Ovary (tissue), 9 donors: ENCODE results near the gene KRTAP5-7. TPM values are rescaled to one million over a fixed set of nuclear protein-coding genes. Genes with fewer than 3 reads are reported as not detected.

Source experiments
- DNase-seq, 5 donors: peaks; one replicate each; pipeline ENCODE4 v3.0.0-alpha.2; 2019 to 2020
- H3K27ac ChIP-seq, 2 donors: fragments of 200-600 bp; one replicate each; pipeline versions ENCODE4 v1.5.1 to v1.8.0; 2019 to 2022
- H3K27me3 ChIP-seq: fragments of 200-600 bp; one replicate; pipeline ENCODE4 v1.8.0; 2022
- H3K36me3 ChIP-seq: fragments of 200-600 bp; sonication (generic); one replicate; pipeline ENCODE4 v1.5.1; 2019
- H3K4me1 ChIP-seq: one replicate; pipeline ENCODE4 v1.8.1; 2013; ENCODE audit warnings: mild to moderate bottlenecking, moderate library complexity; ENCODE audit not compliant: insufficient read depth
- H3K4me3 ChIP-seq: fragments of 200-600 bp; sonication (generic); one replicate; pipeline ENCODE4 v1.5.1; 2017
- H3K9me3 ChIP-seq, 2 donors: fragments of 200-600 bp in 1 of 2; sonication (generic) in 1 of 2; one replicate each; pipeline versions ENCODE4 v1.5.1 to v1.8.1; 2013 to 2019; ENCODE audit warnings: mild to moderate bottlenecking in 1 of 2, moderate library complexity in 1 of 2
- EP300 ChIP-seq: sonication (generic); formaldehyde crosslinking; IDR thresholded peaks from one replicate; pipeline ENCODE4 v1.6.1; 2017; ENCODE audit warnings: antibody characterized with exemption
- POLR2A ChIP-seq: fragments of 450-650 bp; IDR thresholded peaks from one replicate; pipeline ENCODE4 v1.6.1; 2017; ENCODE audit warnings: antibody characterized with exemption, mild to moderate bottlenecking, moderate library complexity
- WGBS, 3 donors: extraction: QIAGEN DNeasy Blood & Tissue Kit in 1 of 3; methylation state at CpG; one replicate each; pipeline versions ENCODE4 v1.1.5 to v1.1.7; 2013 to 2017; 5-methylcytosine and 5-hydroxymethylcytosine counted together
- intact Hi-C, 4 donors: fragments of 100-400 bp; cut with DNase I; formaldehyde crosslinking; loops; one replicate each; pipeline versions ENCODE4 v1.11.0 to v1.15.1; 2022 to 2023
- polyA plus RNA-seq, 2 donors: library from polyadenylated mRNA; stranded (reverse); fragments of 200-250 nt in 1 of 2; fragments of 350-450 nt in 1 of 2; fragmentation: Illumina TruSeq in 1 of 2; extraction: RNeasy Lipid Tissue Mini Kit (QIAGEN cat#74804) in 1 of 2; gene quantifications; one replicate each; pipeline ENCODE4 v1.2.3, GENCODE V29; 2013 to 2014
- total RNA-seq, 7 donors: library from RNA; depleted of rRNA in 2 of 7; stranded (reverse); fragments of >200 nt in 2 of 7; fragmentation: NEBNext Ultra II Directional in 3 of 7; extraction: Animal tissue kit (Norgen Biotek cat#: 25700) in 3 of 7; gene quantifications; one replicate each; pipeline versions ENCODE4 v1.1.0 to v1.2.4, GENCODE V29; 2016 to 2023
- TF ChIP-seq, protein P1 (sequence below), 3 donors: fragments of 450-650 bp in 2 of 3; fragments of 200-600 bp in 1 of 3; IDR thresholded peaks; one replicate each; pipeline versions ENCODE4 v1.5.1 to v1.8.0; 2016 to 2022; ENCODE audit warnings: antibody characterized with exemption in 3 of 3, mild to moderate bottlenecking in 1 of 3
- donor health status: DM: no; HTN: no; CAD: no; lungs with moderate emphysema.
- donor health status: DM: no; HTN: no; CAD: no.
- donor health status: Bipolar disorder and iron deficiency.
- donor health status: DM: yes; HTN: yes; CAD: no.
- donor health status: DM: no; HTN: no; CAD: no.
- donor health status: DM: yes; HTN: yes; CAD: no.

Gene KRTAP5-7
- total and polyA plus RNA-seq, 9 donors, result 0.22 to 0.27 (median 0.23) TPM; not detected in 5

DNA sequence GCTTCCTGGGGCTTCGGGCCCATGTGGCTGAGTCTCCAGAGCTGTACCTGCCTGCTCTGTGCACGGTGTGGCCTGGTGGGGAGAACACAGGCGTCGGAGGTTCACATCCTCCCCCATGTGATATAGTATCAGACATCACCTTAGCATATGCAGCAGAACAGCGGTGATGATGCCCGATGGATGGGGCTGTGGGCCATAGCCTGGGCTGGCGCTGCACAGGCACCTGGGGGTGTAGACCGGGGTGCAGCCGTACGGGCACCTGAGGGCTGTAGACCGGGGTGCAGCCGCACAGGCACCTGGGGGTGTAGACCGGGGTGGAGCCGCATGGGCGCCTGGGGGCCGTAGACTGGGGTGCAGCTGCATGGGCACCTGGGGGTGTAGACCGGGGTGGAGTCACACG, 44.9 kb upstream of the KRTAP5-7 start:
- no peaks in the 10 kb centered on the region for H3K9me3 ChIP-seq
- no peak for DNase-seq
- no peaks in the 10 kb centered on the region for H3K36me3 ChIP-seq
- no peak overlapping the region for H3K27ac ChIP-seq
- whole genome bisulfite sequencing, 3 donors, result 91 to 96% (median 93%) methylated on average over 15 to 18 of the region's 18 CpGs
- no peaks in the 10 kb centered on the region for H3K4me1 ChIP-seq
- TF ChIP-seq, protein P1, sequence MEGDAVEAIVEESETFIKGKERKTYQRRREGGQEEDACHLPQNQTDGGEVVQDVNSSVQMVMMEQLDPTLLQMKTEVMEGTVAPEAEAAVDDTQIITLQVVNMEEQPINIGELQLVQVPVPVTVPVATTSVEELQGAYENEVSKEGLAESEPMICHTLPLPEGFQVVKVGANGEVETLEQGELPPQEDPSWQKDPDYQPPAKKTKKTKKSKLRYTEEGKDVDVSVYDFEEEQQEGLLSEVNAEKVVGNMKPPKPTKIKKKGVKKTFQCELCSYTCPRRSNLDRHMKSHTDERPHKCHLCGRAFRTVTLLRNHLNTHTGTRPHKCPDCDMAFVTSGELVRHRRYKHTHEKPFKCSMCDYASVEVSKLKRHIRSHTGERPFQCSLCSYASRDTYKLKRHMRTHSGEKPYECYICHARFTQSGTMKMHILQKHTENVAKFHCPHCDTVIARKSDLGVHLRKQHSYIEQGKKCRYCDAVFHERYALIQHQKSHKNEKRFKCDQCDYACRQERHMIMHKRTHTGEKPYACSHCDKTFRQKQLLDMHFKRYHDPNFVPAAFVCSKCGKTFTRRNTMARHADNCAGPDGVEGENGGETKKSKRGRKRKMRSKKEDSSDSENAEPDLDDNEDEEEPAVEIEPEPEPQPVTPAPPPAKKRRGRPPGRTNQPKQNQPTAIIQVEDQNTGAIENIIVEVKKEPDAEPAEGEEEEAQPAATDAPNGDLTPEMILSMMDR (IDR thresholded peaks at IDR 0.05), result no peak
- TF ChIP-seq POLR2A (no peak), EP300 (no peak)
- intact Hi-C loops, result no loop called here
- no peaks in the 10 kb centered on the region for H3K27me3 ChIP-seq
- no peak overlapping the region for H3K4me3 ChIP-seq

GRCh38 chr11:71482746-71483364, 44.2 kb upstream of the KRTAP5-7 start:
- WGBS, 3 donors, result 93 to 95% (median 94%) methylated on average over 13 of the region's 13 CpGs
- no peak for DNase-seq
- H3K9me3 ChIP-seq, result no peaks in the 10 kb centered on the region
- intact Hi-C loops, result no loop called here
- H3K4me1 ChIP-seq, result no peaks in the 10 kb centered on the region
- H3K36me3 ChIP-seq, result no peaks in the 10 kb centered on the region
- TF ChIP-seq POLR2A, result no peak
- TF ChIP-seq, protein P1 (IDR thresholded peaks at IDR 0.05), result no peak
- H3K27ac ChIP-seq, result no peak overlapping the region
- H3K4me3 ChIP-seq, result no peak overlapping the region
- no peaks in the 10 kb centered on the region for H3K27me3 ChIP-seq

GRCh38 chr11:71483692-71484091, 43.4 kb upstream of the KRTAP5-7 start:
- WGBS, 3 donors, result 95 to 96% (median 95%) methylated on average over 6 of the region's 6 CpGs
- no peaks in the 10 kb centered on the region for H3K36me3 ChIP-seq
- no peak overlapping the region for H3K27ac ChIP-seq
- TF ChIP-seq POLR2A, result no peak
- no peak for TF ChIP-seq EP300
- TF ChIP-seq, protein P1 (IDR thresholded peaks at IDR 0.05), result no peak
- H3K9me3 ChIP-seq, result no peaks in the 10 kb centered on the region
- H3K4me1 ChIP-seq, result peaks cover 5% of the 10 kb centered on the region
- intact Hi-C loops, result no loop called here
- H3K27me3 ChIP-seq, result no peaks in the 10 kb centered on the region
- no peak overlapping the region for H3K4me3 ChIP-seq
- no peak for DNase-seq

- H3K27me3 ChIP-seq, result no peaks in the 10 kb centered on the region
- intact Hi-C loops, result loop anchor here in 1 of 4 donors (5.0 kb wide), 1 partner anchor 847 kb away; no protein-coding TSS in a partner anchor
- H3K27ac ChIP-seq, result no peak overlapping the region
- no peaks in the 10 kb centered on the region for H3K9me3 ChIP-seq
- TF ChIP-seq, protein P1 (IDR thresholded peaks at IDR 0.05), result no peak
- TF ChIP-seq POLR2A (no peak), EP300 (no peak)
- peak in 1 of 5 donors; percentile 8 for DNase-seq
- no peaks in the 10 kb centered on the region for H3K36me3 ChIP-seq
- WGBS, 3 donors, result 89 to 90% (median 90%) methylated on average over 23 of the region's 23 CpGs
- H3K4me1 ChIP-seq, result peaks cover 13% of the 10 kb centered on the region
- no peak overlapping the region for H3K4me3 ChIP-seq
Measured at GRCh38 chr11:71484248-71485062, 42.6 kb upstream of the KRTAP5-7 start.
